HUES6 (cell line): Measurements from ENCODE around the gene ATP1A2.
"Not testable (repeated sequence)": the region's sequence is repeated elsewhere in the genome, so short reads cannot be mapped to it uniquely, and the experiment has no call there.

ENCODE experiments used
- H3K27ac ChIP-seq: 2 replicates; pipeline ENCODE4 v1.7.0; 2013; ENCODE audit warnings: low read depth, mild to moderate bottlenecking, low read length, inconsistent platforms
- H3K27me3 ChIP-seq: 2 replicates; pipeline ENCODE4 v1.6.1; 2013; ENCODE audit warnings: low read length; ENCODE audit not compliant: control insufficient read depth, insufficient read depth
- H3K36me3 ChIP-seq: 2 replicates; pipeline ENCODE4 v1.6.1; 2013; ENCODE audit warnings: low read length; ENCODE audit not compliant: control insufficient read depth, insufficient read depth
- H3K4me1 ChIP-seq: 2 replicates; pipeline ENCODE4 v1.6.1; 2013; ENCODE audit warnings: low read length; ENCODE audit not compliant: control insufficient read depth, insufficient read depth
- H3K4me3 ChIP-seq: 2 replicates; pipeline ENCODE4 v1.5.1; 2013; ENCODE audit warnings: low read depth, low read length
- H3K9ac ChIP-seq: one replicate; pipeline ENCODE4 v1.6.1; 2013; ENCODE audit warnings: mild to moderate bottlenecking, low read length
- H3K9me3 ChIP-seq: 2 replicates; pipeline ENCODE4 v1.6.1; 2013; ENCODE audit warnings: low read depth, low read length; ENCODE audit not compliant: control insufficient read depth, insufficient read depth

Gene ATP1A2

DNA sequence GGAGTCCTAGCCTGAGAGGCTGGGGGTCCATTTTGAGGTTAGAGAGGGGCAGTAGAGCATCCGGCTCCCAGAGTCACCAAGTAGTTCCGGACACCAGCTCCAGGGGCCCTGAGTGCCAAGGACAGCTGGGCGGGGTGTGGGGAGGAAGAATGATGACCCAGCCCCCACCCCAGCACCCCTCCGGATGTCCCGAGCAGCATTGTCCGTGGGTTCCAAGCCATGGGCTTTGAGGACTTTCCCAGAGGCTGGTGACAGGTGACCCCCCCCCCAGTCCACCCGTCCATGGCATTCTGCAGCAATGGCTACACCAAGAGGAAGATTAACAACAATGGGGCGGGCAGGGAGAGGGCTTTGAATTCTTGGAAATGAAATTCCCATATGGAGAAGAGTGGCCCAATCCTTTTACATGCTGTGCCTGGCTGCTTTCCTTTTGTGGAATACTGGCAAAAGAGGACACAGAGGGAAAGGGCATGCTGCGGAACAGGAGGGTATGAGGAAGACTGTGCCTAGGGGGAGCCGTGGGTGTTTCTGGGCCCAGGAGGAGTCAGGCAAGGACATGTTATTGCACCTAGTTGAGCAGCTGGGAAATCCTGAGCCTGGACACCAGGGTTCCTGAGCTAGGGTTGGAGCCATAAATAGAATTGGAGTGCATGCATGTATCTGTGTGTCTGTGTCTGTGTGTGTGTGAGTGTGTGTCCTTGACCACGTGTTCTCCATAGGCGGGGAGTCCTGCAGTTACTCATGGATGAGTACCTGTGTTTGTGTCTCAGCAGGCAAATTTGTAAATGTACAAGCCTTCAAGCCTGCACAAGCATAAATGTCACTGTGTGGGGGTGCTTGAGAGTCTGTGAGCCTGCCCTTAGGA lies 956 bp downstream of the ATP1A2 start:
- H3K4me3 ChIP-seq: peak overlapping the region; percentile 56

DNA sequence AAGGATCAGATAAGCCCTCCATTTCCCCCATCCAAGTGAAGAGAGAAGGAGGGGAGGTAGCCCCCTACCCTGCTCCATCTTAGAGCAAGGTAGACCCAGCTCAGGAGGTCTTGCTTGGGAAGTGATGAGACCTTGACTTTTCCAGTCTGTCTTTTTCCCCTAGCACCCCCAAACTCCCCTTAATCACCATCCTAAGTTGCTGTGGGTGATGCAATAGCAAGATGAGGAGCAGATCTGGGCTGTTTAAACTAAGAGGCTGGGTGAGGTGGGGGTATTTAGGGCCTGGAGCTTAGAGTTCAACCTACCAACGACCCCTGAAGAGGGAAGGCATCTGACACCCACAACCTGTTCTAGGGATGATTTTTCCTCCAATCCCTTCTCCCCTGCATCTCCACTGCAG lies 1.7 kb downstream of the ATP1A2 start:
- Histone ChIP-seq H3K36me3 (peaks cover 7% of the 10 kb centered on the region; the same call in 1 of the 2 replicates), H3K9me3 (no peaks in the 10 kb centered on the region), H3K9ac (no peak overlapping the region), H3K4me3 (peak overlapping the region; percentile 20; the same call in 1 of the 2 replicates), H3K4me1 (peaks cover 58% of the 10 kb centered on the region), H3K27me3 (no peaks in the 10 kb centered on the region), H3K27ac (no peak overlapping the region)

More for the DNA sequence above, 956 bp downstream of the ATP1A2 start:
- Histone ChIP-seq H3K27me3 (no peaks in the 10 kb centered on the region), H3K9me3 (no peaks in the 10 kb centered on the region), H3K4me1 (peaks cover 59% of the 10 kb centered on the region), H3K36me3 (peaks cover 6% of the 10 kb centered on the region; the same call in 1 of the 2 replicates), H3K27ac (no peak overlapping the region), H3K9ac (no peak overlapping the region)

DNA sequence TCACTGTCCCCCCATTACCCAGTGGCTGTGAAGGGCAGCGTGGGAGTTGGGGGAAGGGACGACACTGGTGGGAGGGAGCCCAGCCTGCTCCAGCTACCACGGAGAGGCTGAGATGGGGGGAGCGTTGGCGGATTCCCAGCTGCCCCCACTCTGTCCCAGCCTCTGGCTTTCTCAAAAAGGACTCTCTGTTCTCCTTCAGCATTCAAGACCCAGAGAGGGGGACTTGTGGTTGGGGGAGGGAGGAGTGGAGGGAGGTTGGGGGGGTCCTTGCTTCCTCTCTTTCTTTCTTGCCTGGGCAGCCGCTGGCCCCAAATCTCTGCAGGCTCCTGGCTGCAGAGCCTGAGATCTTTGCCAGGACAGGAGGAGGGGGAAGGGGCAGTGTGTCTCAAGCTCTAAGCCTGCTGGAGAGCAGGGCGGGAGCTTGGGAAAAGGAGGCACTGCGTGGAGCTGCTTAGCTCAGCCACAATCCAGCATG lies 2.2 kb downstream of the ATP1A2 start:
- Histone ChIP-seq H3K27ac (no peak overlapping the region), H3K36me3 (peaks cover 7% of the 10 kb centered on the region; the same call in 1 of the 2 replicates), H3K4me3 (no peak overlapping the region), H3K9me3 (no peaks in the 10 kb centered on the region), H3K27me3 (no peaks in the 10 kb centered on the region), H3K4me1 (peaks cover 54% of the 10 kb centered on the region), H3K9ac (no peak overlapping the region)

DNA sequence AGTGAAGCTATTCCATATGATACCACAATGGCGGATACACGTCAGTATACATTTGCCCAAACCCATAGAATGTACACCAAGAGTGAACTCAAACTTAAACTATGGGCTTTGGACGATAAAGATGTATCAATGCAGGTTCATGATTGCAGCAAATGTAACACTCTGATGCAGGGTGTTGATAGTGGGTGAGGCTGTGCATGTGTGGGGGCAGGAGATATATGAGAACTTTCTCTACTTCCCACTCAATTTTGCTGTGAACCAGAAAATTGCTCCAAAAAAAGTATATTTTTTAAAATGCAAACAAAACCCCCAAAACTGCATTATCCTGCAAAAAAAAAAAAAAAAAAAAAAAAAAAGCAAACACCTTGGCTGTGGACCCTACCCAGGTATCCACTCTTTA lies 3.4 kb downstream of the ATP1A2 start:
- Histone ChIP-seq H3K9me3 (no peaks in the 10 kb centered on the region), H3K9ac (no peak overlapping the region), H3K4me1 (peaks cover 44% of the 10 kb centered on the region), H3K36me3 (peaks cover 18% of the 10 kb centered on the region), H3K27ac (no peak overlapping the region), H3K27me3 (no peaks in the 10 kb centered on the region), H3K4me3 (no peak overlapping the region)

DNA sequence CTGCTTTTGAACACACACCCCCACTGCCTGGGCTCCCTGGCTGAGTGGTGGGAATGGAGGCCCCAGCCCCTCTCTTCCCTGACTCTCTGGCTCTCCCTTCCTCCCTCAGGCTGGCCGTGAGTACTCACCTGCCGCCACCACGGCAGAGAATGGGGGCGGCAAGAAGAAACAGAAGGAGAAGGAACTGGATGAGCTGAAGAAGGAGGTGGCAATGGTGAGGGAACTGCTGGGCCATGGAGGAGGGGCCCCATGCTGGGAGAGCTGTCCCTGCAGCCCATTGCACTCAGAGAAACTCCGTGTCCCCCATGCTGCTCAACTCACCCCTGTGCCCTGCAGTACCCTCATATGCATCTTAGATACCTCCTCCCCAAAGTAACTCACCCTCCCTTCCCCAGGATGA lies 5.2 kb downstream of the ATP1A2 start:
- no peaks in the 10 kb centered on the region for H3K9me3 ChIP-seq
- H3K36me3 ChIP-seq: peaks cover 35% of the 10 kb centered on the region
- H3K27ac ChIP-seq: no peak overlapping the region
- H3K9ac ChIP-seq: no peak overlapping the region
- no peaks in the 10 kb centered on the region for H3K27me3 ChIP-seq
- no peak overlapping the region for H3K4me3 ChIP-seq
- peaks cover 38% of the 10 kb centered on the region for H3K4me1 ChIP-seq

DNA sequence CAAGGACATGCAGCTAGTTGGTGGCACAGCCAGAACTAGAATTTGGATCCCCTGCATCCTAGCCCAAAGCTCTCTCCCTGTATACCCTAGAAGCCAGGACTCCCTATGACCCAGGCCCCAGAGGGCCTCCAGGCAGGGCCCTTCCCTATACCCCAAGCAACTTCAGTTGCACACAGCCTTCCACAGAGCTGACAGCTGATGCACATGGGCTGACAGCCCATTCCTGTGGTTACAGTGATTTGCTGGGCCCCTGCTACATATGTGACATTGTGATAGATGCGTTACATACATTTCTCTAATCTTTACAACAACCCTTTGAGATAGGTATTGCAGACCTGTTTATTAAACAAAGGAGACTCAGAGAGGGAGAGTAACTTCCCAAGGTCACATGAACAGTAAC lies 5.8 kb downstream of the ATP1A2 start:
- no peak overlapping the region for H3K27ac ChIP-seq
- H3K4me1 ChIP-seq: peaks cover 34% of the 10 kb centered on the region
- H3K27me3 ChIP-seq: no peaks in the 10 kb centered on the region
- H3K36me3 ChIP-seq: peaks cover 37% of the 10 kb centered on the region
- no peak overlapping the region for H3K4me3 ChIP-seq
- H3K9ac ChIP-seq: no peak overlapping the region
- H3K9me3 ChIP-seq: no peaks in the 10 kb centered on the region

DNA sequence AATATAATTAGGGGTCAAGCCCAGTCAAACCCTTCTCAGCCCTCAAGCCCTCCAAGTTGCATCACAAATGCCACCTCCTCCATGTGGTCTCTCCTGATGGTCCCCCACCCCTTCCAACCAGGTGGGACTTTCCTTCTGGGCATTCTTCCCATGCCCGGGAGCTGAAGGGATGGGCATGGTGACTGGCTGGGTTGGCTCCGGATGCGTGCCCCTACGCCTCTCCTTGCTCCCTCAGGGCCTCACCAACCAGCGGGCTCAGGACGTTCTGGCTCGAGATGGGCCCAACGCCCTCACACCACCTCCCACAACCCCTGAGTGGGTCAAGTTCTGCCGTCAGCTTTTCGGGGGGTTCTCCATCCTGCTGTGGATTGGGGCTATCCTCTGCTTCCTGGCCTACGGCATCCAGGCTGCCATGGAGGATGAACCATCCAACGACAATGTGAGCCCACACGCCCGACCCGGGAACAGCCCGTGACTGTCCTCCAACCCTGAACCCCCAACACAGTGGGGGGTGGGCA lies 7.5 kb downstream of the ATP1A2 start:
- peaks cover 18% of the 10 kb centered on the region for H3K4me1 ChIP-seq
- no peak overlapping the region for H3K4me3 ChIP-seq
- H3K27ac ChIP-seq: no peak overlapping the region
- no peaks in the 10 kb centered on the region for H3K9me3 ChIP-seq
- no peaks in the 10 kb centered on the region for H3K27me3 ChIP-seq
- no peak overlapping the region for H3K9ac ChIP-seq
- peaks cover 47% of the 10 kb centered on the region for H3K36me3 ChIP-seq

DNA sequence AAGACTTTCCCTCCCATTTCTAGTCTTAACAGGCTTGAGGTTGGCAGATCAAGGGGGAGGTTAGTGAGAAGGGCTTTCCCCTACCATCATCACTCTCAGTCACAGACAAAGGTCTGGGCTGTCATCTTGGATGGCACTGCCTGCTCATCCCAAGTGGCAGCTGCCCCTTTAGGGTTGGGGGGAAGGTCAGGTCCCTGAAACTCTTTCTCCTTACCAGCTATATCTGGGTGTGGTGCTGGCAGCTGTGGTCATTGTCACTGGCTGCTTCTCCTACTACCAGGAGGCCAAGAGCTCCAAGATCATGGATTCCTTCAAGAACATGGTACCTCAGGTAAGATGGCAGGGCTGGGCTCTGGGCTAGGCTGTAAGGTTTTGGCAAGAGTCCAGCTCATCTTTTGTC lies 8.2 kb downstream of the ATP1A2 start:
- Histone ChIP-seq H3K27ac (no peak overlapping the region), H3K9ac (no peak overlapping the region), H3K36me3 (peaks cover 54% of the 10 kb centered on the region), H3K4me1 (peaks cover 12% of the 10 kb centered on the region), H3K9me3 (no peaks in the 10 kb centered on the region), H3K4me3 (no peak overlapping the region), H3K27me3 (no peaks in the 10 kb centered on the region)

DNA sequence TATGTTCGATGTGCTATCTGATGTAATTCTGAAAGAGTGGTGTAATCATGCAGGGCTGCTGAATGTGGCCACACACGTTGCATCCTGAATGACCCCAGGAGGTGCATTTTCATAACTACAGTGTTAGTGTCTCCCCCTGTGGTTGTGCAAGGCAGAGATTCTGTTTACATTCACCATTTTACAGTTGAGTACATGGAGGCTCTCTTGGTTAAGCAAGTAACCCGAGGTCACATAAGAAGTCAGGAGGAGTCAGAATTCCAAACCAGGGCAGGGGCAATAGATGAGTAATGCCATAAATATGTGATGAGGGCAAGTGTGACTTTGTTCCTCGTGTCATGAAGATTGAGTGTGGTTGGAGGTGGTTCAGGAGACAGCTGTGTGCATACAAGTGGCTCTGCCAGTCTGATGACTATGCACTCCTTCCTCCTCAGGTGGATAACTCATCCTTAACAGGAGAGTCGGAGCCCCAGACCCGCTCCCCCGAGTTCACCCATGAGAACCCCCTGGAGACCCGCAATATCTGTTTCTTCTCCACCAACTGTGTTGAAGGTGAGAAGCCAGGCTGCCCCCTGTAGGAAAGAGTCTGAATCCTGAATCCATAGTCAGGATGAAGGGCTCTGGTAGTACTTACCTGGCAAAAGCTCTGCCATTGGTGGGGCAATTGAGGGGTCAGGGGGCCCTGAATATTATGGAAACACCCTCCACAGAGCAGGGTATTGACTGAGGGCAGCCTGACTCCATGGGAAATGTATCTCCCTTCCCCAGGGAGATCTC lies 9.3 kb downstream of the ATP1A2 start:
- Histone ChIP-seq H3K9me3 (no peaks in the 10 kb centered on the region), H3K9ac (no peak overlapping the region), H3K36me3 (peaks cover 65% of the 10 kb centered on the region), H3K4me3 (no peak overlapping the region), H3K27ac (no peak overlapping the region), H3K27me3 (no peaks in the 10 kb centered on the region), H3K4me1 (peaks cover 12% of the 10 kb centered on the region)

DNA sequence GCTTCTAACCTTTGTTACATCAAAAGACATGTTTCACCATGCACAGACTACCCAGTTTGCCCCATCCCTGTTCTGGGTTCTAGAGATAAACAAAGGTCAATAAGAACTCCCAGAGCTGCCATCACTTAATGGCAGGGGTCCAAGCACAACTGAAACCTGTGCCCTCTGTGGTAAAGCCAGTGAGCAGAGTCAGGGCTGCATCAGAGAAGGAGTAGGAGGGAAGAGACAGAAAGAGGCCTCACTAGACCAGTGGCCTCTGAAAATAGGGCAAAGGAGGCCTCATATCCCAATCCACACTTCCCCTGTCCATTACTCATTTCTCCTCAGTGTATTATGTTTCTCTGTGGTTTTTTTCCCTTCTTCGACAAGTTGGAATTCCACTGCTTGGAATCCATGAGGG lies 10.2 kb downstream of the ATP1A2 start:
- H3K4me1 ChIP-seq: peaks cover 12% of the 10 kb centered on the region
- peaks cover 73% of the 10 kb centered on the region for H3K36me3 ChIP-seq
- H3K9me3 ChIP-seq: no peaks in the 10 kb centered on the region
- H3K9ac ChIP-seq: no peak overlapping the region
- no peak overlapping the region for H3K4me3 ChIP-seq
- no peaks in the 10 kb centered on the region for H3K27me3 ChIP-seq
- H3K27ac ChIP-seq: no peak overlapping the region

DNA sequence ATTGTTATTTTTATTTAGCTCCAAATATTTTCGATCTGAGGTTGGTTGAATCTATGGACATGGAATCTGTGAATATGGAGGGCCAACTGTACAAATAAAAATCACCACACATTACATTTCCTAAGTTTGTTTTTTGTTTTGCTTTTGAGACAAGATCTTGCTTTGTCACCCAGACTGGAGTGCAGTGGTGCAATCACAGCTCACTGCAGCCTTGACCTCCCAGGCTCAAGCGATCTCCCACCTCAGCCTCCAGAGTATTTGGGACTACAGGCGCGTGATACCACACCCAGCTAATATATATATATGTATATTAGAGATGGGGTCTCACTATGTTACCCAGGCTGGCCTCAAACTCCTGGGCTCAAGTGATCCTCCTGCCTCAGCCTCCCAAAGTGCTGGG lies 10.8 kb downstream of the ATP1A2 start:
- H3K4me3 ChIP-seq, H3K27me3 ChIP-seq, H3K9me3 ChIP-seq, H3K27ac ChIP-seq, H3K9ac ChIP-seq: not testable (repeated sequence)
- Histone ChIP-seq H3K36me3 (peaks cover 75% of the 10 kb centered on the region), H3K4me1 (peaks cover 12% of the 10 kb centered on the region)
